Effector CD4-positive, alpha-beta T cell (primary cell): Measurements from ENCODE around the gene CD33.

Experiments used
- DNase-seq: peaks from one replicate; pipeline ENCODE4 v3.0.0-alpha.2; 2020

CD33 gene

GRCh38 chr19:51259348-51260245, 34.7 kb downstream of the CD33 start:
- no peak for DNase-seq

GRCh38 chr19:51263808-51264207, 38.9 kb downstream of the CD33 start:
- no peak for DNase-seq

GRCh38 chr19:51271067-51271466, 46.2 kb downstream of the CD33 start:
- DNase-seq = no peak

GRCh38 chr19:51272183-51272810, 47.4 kb downstream of the CD33 start:
- no peak for DNase-seq

- DNase-seq = no peak
These were observed 49.3 kb downstream of the CD33 start for GRCh38 chr19:51274049-51274770.

- no peak for DNase-seq
These were observed 52.2 kb downstream of the CD33 start for GRCh38 chr19:51277112-51277511.

- no peak for DNase-seq
These were observed 57.5 kb downstream of the CD33 start for GRCh38 chr19:51282335-51282734.

- no peak for DNase-seq
These were observed 60.8 kb downstream of the CD33 start for GRCh38 chr19:51285682-51286081.
